Measurements from ENCODE around the gene BCHE.

BCHE gene

GRCh38 chr3:165725296-165725695, 111.9 kb downstream of the BCHE start:
- H3K4me1 ChIP-seq (ENCODE audit: control insufficient read depth, insufficient read depth, low read length, unreplicated experiment) = no peaks in the 10 kb centered on the region
- H3K27me3 ChIP-seq (ENCODE audit: insufficient read depth, low read length) = no peaks in the 10 kb centered on the region
- H3K79me2 ChIP-seq (ENCODE audit: control insufficient read depth, insufficient read depth, low read length, unreplicated experiment) = no peaks in the 10 kb centered on the region
- H3K27ac ChIP-seq (ENCODE audit: low read depth, low read length) = no peak overlapping the region
- H3K36me3 ChIP-seq (ENCODE audit: insufficient read depth, low read length) = no peaks in the 10 kb centered on the region
- H3K4me3 ChIP-seq (ENCODE audit: low read depth, low read length) = peak overlapping the region; percentile 65
- no peak overlapping the region for H2AFZ ChIP-seq (ENCODE audit: low read length, unreplicated experiment)

All from ACC112 (cell line).